Measurements from ENCODE around the gene GPATCH8. TPM values are rescaled to one million over a fixed set of nuclear protein-coding genes. Genes with fewer than 3 reads are reported as not detected.

The GPATCH8 gene
- total RNA-seq, 1 experiment from 2014 or later = 33.8 TPM

DNA sequence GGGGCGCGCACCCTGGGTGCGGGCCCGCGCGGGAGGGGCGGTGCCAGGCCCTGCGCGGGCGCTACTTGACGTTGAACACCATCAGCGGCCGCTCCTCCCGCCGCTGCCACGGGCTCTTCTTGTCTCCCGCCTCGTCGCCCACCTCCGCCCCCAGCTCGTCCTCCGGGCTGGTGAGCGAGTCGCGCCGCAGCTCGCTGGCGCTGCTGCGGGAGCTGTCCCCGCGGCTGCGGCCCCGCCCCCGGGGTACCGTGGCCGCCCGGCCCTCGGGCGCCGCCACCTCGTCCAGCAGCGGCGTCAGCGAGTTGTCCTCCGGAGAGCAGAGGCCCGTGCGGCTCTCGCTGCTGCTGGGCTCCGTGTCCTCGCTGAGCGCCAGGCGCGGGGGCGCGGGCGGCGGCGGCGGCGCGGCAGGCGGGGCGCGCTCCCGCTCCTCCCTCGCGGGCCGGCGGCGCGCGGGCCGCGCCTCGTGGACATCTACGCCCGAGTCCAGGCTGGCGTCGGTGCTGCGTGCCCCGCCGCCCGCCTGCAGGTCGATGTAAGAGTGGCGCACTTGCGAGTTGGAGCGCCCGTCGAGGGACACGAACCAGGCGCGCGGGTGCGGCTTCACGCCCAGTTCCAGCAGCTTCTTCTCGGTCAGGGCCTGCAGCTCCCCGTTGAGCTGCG is 149.4 kb downstream of the GPATCH8 start:
- POLR2A ChIA-PET (ENCODE audit: low non-redundant PET) = interaction anchor here (0.6 kb wide), 1 partner anchor 136 kb away, joined by 10 read pairs; no protein-coding TSS in a partner anchor
- H3K4me3 ChIP-seq (ENCODE audit: low read depth, low read length, poor library complexity, severe bottlenecking) = peak overlapping the region; percentile 33

DNA sequence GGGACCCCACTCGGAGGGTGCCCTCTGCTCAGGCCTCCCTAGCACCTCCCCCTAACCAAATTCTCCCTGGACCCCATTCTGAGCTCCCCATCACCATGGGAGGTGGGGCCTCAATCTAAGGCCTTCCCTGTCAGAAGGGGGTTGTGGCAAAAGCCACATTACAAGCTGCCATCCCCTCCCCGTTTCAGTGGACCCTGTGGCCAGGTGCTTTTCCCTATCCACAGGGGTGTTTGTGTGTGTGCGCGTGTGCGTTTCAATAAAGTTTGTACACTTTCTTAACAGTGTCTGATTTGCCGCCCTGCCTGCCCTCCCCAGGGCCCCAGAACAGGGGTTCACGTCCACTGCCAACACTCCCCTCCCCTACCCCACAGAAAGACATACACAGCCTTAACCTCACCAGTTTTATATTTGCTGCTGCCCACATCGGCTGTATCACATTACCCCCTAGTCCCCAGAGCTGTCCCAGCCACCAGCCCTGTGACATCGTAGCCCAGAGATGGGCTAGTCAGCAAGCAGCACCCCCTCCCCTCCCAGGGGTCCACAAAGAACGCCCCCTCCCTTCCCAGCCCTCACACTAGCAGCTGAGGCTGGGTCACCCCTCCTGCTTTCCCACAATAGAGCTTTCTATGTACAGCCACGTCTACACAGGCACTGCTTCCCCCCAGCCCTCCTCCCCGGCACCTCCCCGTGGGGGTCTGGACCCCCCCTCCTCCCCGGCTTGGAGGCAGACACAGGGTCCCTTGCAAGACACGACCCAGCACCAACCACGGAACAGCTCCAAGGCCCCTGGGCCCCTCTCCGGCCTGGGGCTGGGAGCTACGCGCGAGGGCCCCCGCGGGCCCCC is 150.2 kb downstream of the GPATCH8 start:
- intact Hi-C loops (cut with micrococcal nuclease; ENCODE audit: unreplicated experiment) = no loop called here
- TF ChIP-seq EZH2 (IDR thresholded peaks at IDR 0.05; ENCODE audit: borderline replicate concordance, low read depth, low read length, poor library complexity, severe bottlenecking) = no peak
- TF ChIP-seq, protein P1, sequence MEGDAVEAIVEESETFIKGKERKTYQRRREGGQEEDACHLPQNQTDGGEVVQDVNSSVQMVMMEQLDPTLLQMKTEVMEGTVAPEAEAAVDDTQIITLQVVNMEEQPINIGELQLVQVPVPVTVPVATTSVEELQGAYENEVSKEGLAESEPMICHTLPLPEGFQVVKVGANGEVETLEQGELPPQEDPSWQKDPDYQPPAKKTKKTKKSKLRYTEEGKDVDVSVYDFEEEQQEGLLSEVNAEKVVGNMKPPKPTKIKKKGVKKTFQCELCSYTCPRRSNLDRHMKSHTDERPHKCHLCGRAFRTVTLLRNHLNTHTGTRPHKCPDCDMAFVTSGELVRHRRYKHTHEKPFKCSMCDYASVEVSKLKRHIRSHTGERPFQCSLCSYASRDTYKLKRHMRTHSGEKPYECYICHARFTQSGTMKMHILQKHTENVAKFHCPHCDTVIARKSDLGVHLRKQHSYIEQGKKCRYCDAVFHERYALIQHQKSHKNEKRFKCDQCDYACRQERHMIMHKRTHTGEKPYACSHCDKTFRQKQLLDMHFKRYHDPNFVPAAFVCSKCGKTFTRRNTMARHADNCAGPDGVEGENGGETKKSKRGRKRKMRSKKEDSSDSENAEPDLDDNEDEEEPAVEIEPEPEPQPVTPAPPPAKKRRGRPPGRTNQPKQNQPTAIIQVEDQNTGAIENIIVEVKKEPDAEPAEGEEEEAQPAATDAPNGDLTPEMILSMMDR (conservative IDR thresholded peaks at IDR 0.05; ENCODE audit: low read depth, low read length) = no peak
- CTCF ChIA-PET = interaction anchor here (0.6 kb wide), 1 partner anchor 10 kb away, joined by 12 read pairs; no protein-coding TSS in a partner anchor
- Histone ChIP-seq H3K9me3 (ENCODE audit: low read depth, low read length, poor library complexity, severe bottlenecking) (no peaks in the 10 kb centered on the region), H3K4me3 (ENCODE audit: low read depth, low read length, poor library complexity, severe bottlenecking) (peak overlapping the region; percentile 33), H3K27me3 (replicated peaks; ENCODE audit: insufficient read depth, low read depth, low read length, poor library complexity) (no peaks in the 10 kb centered on the region), H3K27ac (ENCODE audit: low read depth, low read length, poor library complexity, severe bottlenecking) (no peak overlapping the region), H3K4me1 (ENCODE audit: insufficient read depth, low read length, poor library complexity, severe bottlenecking) (no peaks in the 10 kb centered on the region), H3K36me3 (ENCODE audit: insufficient read depth, low read length, poor library complexity, severe bottlenecking) (no peaks in the 10 kb centered on the region)
- DNase-seq (ENCODE audit: low spot score) = no peak
- no TSS peak for BruUV-seq (replicated peaks)
- POLR2A ChIA-PET (ENCODE audit: low non-redundant PET) = no interaction called here

More for the DNA sequence above, 149.4 kb downstream of the GPATCH8 start:
- Histone ChIP-seq H3K27ac (ENCODE audit: low read depth, low read length, poor library complexity, severe bottlenecking) (no peak overlapping the region), H3K27me3 (replicated peaks; ENCODE audit: insufficient read depth, low read depth, low read length, poor library complexity) (no peaks in the 10 kb centered on the region), H3K9me3 (ENCODE audit: low read depth, low read length, poor library complexity, severe bottlenecking) (no peaks in the 10 kb centered on the region), H3K36me3 (ENCODE audit: insufficient read depth, low read length, poor library complexity, severe bottlenecking) (no peaks in the 10 kb centered on the region), H3K4me1 (ENCODE audit: insufficient read depth, low read length, poor library complexity, severe bottlenecking) (no peaks in the 10 kb centered on the region)
- BruUV-seq (replicated peaks) = no TSS peak
- DNase-seq (ENCODE audit: low spot score) = peak; percentile 24
- intact Hi-C loops (cut with micrococcal nuclease; ENCODE audit: unreplicated experiment) = no loop called here
- TF ChIP-seq, protein P1 (conservative IDR thresholded peaks at IDR 0.05; ENCODE audit: low read depth, low read length) = no peak
- CTCF ChIA-PET = no interaction called here

DNA sequence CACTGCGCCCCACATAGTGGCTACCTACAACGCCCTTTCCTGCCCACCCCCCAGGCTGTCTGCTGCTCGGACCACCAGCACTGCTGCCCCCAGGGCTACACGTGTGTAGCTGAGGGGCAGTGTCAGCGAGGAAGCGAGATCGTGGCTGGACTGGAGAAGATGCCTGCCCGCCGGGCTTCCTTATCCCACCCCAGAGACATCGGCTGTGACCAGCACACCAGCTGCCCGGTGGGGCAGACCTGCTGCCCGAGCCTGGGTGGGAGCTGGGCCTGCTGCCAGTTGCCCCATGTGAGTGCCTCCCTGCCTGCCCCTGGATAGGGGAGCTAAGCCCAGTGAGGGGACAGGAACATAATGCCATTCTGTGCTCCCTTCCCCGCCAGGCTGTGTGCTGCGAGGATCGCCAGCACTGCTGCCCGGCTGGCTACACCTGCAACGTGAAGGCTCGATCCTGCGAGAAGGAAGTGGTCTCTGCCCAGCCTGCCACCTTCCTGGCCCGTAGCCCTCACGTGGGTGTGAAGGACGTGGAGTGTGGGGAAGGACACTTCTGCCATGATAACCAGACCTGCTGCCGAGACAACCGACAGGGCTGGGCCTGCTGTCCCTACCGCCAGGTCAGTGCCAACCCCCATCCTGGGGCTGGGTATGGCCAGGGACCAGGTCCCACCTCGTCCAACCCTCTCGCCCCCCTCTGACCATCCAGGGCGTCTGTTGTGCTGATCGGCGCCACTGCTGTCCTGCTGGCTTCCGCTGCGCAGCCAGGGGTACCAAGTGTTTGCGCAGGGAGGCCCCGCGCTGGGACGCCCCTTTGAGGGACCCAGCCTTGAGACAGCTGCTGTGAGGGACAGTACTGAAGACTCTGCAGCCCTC is 151.0 kb downstream of the GPATCH8 start:
- no TSS peak for BruUV-seq (replicated peaks)
- no peak for DNase-seq (ENCODE audit: low spot score)
- Histone ChIP-seq H3K36me3 (ENCODE audit: insufficient read depth, low read length, poor library complexity, severe bottlenecking) (no peaks in the 10 kb centered on the region), H3K4me1 (ENCODE audit: insufficient read depth, low read length, poor library complexity, severe bottlenecking) (no peaks in the 10 kb centered on the region), H3K27me3 (replicated peaks; ENCODE audit: insufficient read depth, low read depth, low read length, poor library complexity) (no peaks in the 10 kb centered on the region), H3K4me3 (ENCODE audit: low read depth, low read length, poor library complexity, severe bottlenecking) (no peak overlapping the region), H3K9me3 (ENCODE audit: low read depth, low read length, poor library complexity, severe bottlenecking) (no peaks in the 10 kb centered on the region), H3K27ac (ENCODE audit: low read depth, low read length, poor library complexity, severe bottlenecking) (no peak overlapping the region)
- no peak for TF ChIP-seq EZH2 (IDR thresholded peaks at IDR 0.05; ENCODE audit: borderline replicate concordance, low read depth, low read length, poor library complexity, severe bottlenecking)
- TF ChIP-seq, protein P1 (conservative IDR thresholded peaks at IDR 0.05; ENCODE audit: low read depth, low read length) = no peak
- CTCF ChIA-PET = no interaction called here
- POLR2A ChIA-PET (ENCODE audit: low non-redundant PET) = no interaction called here
- intact Hi-C loops (cut with micrococcal nuclease; ENCODE audit: unreplicated experiment) = no loop called here
